MG63 (cell line): ENCODE results near the gene GPBP1. TPM values are rescaled to one million over a fixed set of nuclear protein-coding genes. Genes with fewer than 3 reads are reported as not detected.
"Not testable (repeated sequence)": the region's sequence is repeated elsewhere in the genome, so short reads cannot be mapped to it uniquely, and the experiment has no call there.

ENCODE experiments used
- DNase-seq: peaks from one replicate; pipeline ENCODE4 v3.0.0-alpha.2; 2020
- H3K27me3 ChIP-seq: fragments of 250-450 bp; sonication (Bioruptor Pico); 2 replicates; pipeline ENCODE4 v1.5.1; 2020; ENCODE audit warnings: mild to moderate bottlenecking, moderate library complexity
- H3K36me3 ChIP-seq: fragments of 250-450 bp; sonication (Bioruptor Pico); 2 replicates; pipeline ENCODE4 v1.5.1; 2020; ENCODE audit warnings: mild to moderate bottlenecking, moderate library complexity
- H3K4me3 ChIP-seq: fragments of 250-450 bp; sonication (Bioruptor Pico); 2 replicates; pipeline ENCODE4 v1.5.1; 2020; ENCODE audit warnings: mild to moderate bottlenecking, moderate library complexity
- H3K9me3 ChIP-seq: fragments of 250-450 bp; sonication (Bioruptor Pico); 2 replicates; pipeline ENCODE4 v1.5.1; 2020; ENCODE audit warnings: mild to moderate bottlenecking, moderate library complexity
- total RNA-seq: library from RNA; depleted of rRNA; stranded (reverse); fragments of >200 nt; shearing (Covaris generic); gene quantifications from 2 replicates; pipeline ENCODE4 v1.2.3, GENCODE V29; 2014; ENCODE audit warnings: low replicate concordance

GPBP1 gene
- total RNA-seq, 1 experiment from 2014 or later, result 37.4 TPM

- H3K27me3 ChIP-seq, result no peaks in the 10 kb centered on the region
- no peak overlapping the region for H3K4me3 ChIP-seq
- peak; percentile 70 for DNase-seq
- H3K9me3 ChIP-seq, result peaks cover 11% of the 10 kb centered on the region
- peaks cover 46% of the 10 kb centered on the region for H3K36me3 ChIP-seq
Observed at GRCh38 chr5:57231607-57232006, 57.7 kb downstream of the GPBP1 start.

- DNase-seq, result no peak
- Histone ChIP-seq H3K36me3 (peaks cover 52% of the 10 kb centered on the region), H3K9me3 (peaks cover 11% of the 10 kb centered on the region), H3K4me3 (no peak overlapping the region), H3K27me3 (no peaks in the 10 kb centered on the region)
Observed at GRCh38 chr5:57232293-57233033, 58.6 kb downstream of the GPBP1 start.

- DNase-seq, result no peak
- Histone ChIP-seq H3K36me3 (peaks cover 33% of the 10 kb centered on the region), H3K4me3 (no peak overlapping the region)
Observed at GRCh38 chr5:57243286-57244137, 69.7 kb downstream of the GPBP1 start.

GRCh38 chr5:57244331-57244730 lies 70.5 kb downstream of the GPBP1 start:
- Histone ChIP-seq H3K9me3 (no peaks in the 10 kb centered on the region), H3K4me3 (no peak overlapping the region), H3K36me3 (peaks cover 27% of the 10 kb centered on the region), H3K27me3 (no peaks in the 10 kb centered on the region)
- no peak for DNase-seq

More at GRCh38 chr5:57243286-57244137, 69.7 kb downstream of the GPBP1 start:
- Histone ChIP-seq H3K27me3 (no peaks in the 10 kb centered on the region), H3K9me3 (no peaks in the 10 kb centered on the region)

- H3K27me3 ChIP-seq, result no peaks in the 10 kb centered on the region
- H3K4me3 ChIP-seq, result no peak overlapping the region
- no peak for DNase-seq
- H3K9me3 ChIP-seq, result no peaks in the 10 kb centered on the region
- H3K36me3 ChIP-seq, result peaks cover 41% of the 10 kb centered on the region
Observed at GRCh38 chr5:57246426-57246825, 72.6 kb downstream of the GPBP1 start.

GRCh38 chr5:57247765-57248164 lies 73.9 kb downstream of the GPBP1 start:
- Histone ChIP-seq H3K36me3 (peaks cover 49% of the 10 kb centered on the region), H3K4me3 (no peak overlapping the region), H3K9me3 (no peaks in the 10 kb centered on the region), H3K27me3 (no peaks in the 10 kb centered on the region)
- no peak for DNase-seq

GRCh38 chr5:57249265-57249874 lies 75.5 kb downstream of the GPBP1 start:
- Histone ChIP-seq H3K9me3 (no peaks in the 10 kb centered on the region), H3K27me3 (no peaks in the 10 kb centered on the region), H3K36me3 (peaks cover 61% of the 10 kb centered on the region), H3K4me3 (no peak overlapping the region)
- DNase-seq, result no peak

- peaks cover 68% of the 10 kb centered on the region for H3K36me3 ChIP-seq
- no peaks in the 10 kb centered on the region for H3K9me3 ChIP-seq
Observed at GRCh38 chr5:57258052-57258451, 84.2 kb downstream of the GPBP1 start.

GRCh38 chr5:57258943-57259342 lies 85.1 kb downstream of the GPBP1 start:
- Histone ChIP-seq H3K4me3 (no peak overlapping the region), H3K27me3 (no peaks in the 10 kb centered on the region), H3K9me3 (no peaks in the 10 kb centered on the region), H3K36me3 (peaks cover 66% of the 10 kb centered on the region)
- DNase-seq, result no peak

More at GRCh38 chr5:57258052-57258451, 84.2 kb downstream of the GPBP1 start:
- DNase-seq, result no peak
- Histone ChIP-seq H3K27me3 (no peaks in the 10 kb centered on the region), H3K4me3 (no peak overlapping the region)

- DNase-seq, result no peak
- Histone ChIP-seq H3K4me3 (no peak overlapping the region), H3K27me3 (no peaks in the 10 kb centered on the region), H3K36me3 (peaks cover 65% of the 10 kb centered on the region), H3K9me3 (no peaks in the 10 kb centered on the region)
Observed at GRCh38 chr5:57259704-57260103, 85.8 kb downstream of the GPBP1 start.

GRCh38 chr5:57262541-57262940 lies 88.7 kb downstream of the GPBP1 start:
- DNase-seq, result no peak
- Histone ChIP-seq H3K4me3 (no peak overlapping the region), H3K9me3 (no peaks in the 10 kb centered on the region), H3K36me3 (peaks cover 56% of the 10 kb centered on the region), H3K27me3 (no peaks in the 10 kb centered on the region)

- H3K4me3 ChIP-seq, result no peak overlapping the region
- DNase-seq, result no peak
- peaks cover 19% of the 10 kb centered on the region for H3K36me3 ChIP-seq
- H3K27me3 ChIP-seq, result no peaks in the 10 kb centered on the region
- H3K9me3 ChIP-seq, result no peaks in the 10 kb centered on the region
Observed at GRCh38 chr5:57267805-57268204, 93.9 kb downstream of the GPBP1 start.

GRCh38 chr5:57276353-57276752 lies 102.5 kb downstream of the GPBP1 start:
- H3K36me3 ChIP-seq, result no peaks in the 10 kb centered on the region
- H3K27me3 ChIP-seq, result no peaks in the 10 kb centered on the region
- H3K4me3 ChIP-seq, result no peak overlapping the region
- H3K9me3 ChIP-seq, result no peaks in the 10 kb centered on the region
- no peak for DNase-seq

GRCh38 chr5:57277085-57277484 lies 103.2 kb downstream of the GPBP1 start:
- Histone ChIP-seq H3K27me3 (no peaks in the 10 kb centered on the region), H3K36me3 (no peaks in the 10 kb centered on the region), H3K9me3 (no peaks in the 10 kb centered on the region), H3K4me3 (no peak overlapping the region)
- DNase-seq, result no peak

- Histone ChIP-seq H3K36me3 (no peaks in the 10 kb centered on the region), H3K9me3 (no peaks in the 10 kb centered on the region; the same call in 1 of the 2 replicates), H3K27me3 (no peaks in the 10 kb centered on the region), H3K4me3 (no peak overlapping the region)
- DNase-seq, result no peak
Observed at GRCh38 chr5:57280853-57281252, 107.0 kb downstream of the GPBP1 start.

GRCh38 chr5:57285084-57285483 lies 111.2 kb downstream of the GPBP1 start:
- not testable (repeated sequence) for H3K4me3 ChIP-seq, DNase-seq, H3K27me3 ChIP-seq, H3K9me3 ChIP-seq, H3K36me3 ChIP-seq

- H3K4me3 ChIP-seq, result no peak overlapping the region
- no peaks in the 10 kb centered on the region for H3K36me3 ChIP-seq
- no peak for DNase-seq
- no peaks in the 10 kb centered on the region for H3K27me3 ChIP-seq
- H3K9me3 ChIP-seq, result no peaks in the 10 kb centered on the region
Observed at GRCh38 chr5:57291894-57292293, 118.0 kb downstream of the GPBP1 start.
